DMS53 (cell line): ENCODE results near the gene CHRNG.
A peak's percentile ranks its signal among the peaks of the same experiment; 100 is the strongest.

Experiments
- DNase-seq: peaks from one replicate; lab custom pipeline; 2025; lab: John Stamatoyannopoulos, UW

Gene CHRNG

GRCh38 chr2:232506709-232507108 lies 32.8 kb upstream of the CHRNG start:
- DNase-seq = no peak

- DNase-seq = no peak
Measured at GRCh38 chr2:232508251-232508650, 31.2 kb upstream of the CHRNG start.

GRCh38 chr2:232511336-232511890 lies 28.1 kb upstream of the CHRNG start:
- DNase-seq = no peak

GRCh38 chr2:232512602-232513001 lies 26.9 kb upstream of the CHRNG start:
- DNase-seq = no peak

- DNase-seq = no peak
Measured at GRCh38 chr2:232513353-232513752, 26.1 kb upstream of the CHRNG start.

- DNase-seq = no peak
Measured at GRCh38 chr2:232515639-232516038, 23.9 kb upstream of the CHRNG start.

- DNase-seq = no peak
Measured at GRCh38 chr2:232516551-232516950, 22.9 kb upstream of the CHRNG start.

GRCh38 chr2:232518844-232519243 lies 20.6 kb upstream of the CHRNG start:
- DNase-seq = no peak

GRCh38 chr2:232519581-232520438 lies 19.7 kb upstream of the CHRNG start, which contains the start of gene PRSS56:
Gene PRSS56, plus strand, starts transcription at chr2:232520388. Its CDS starts 211 bp downstream, at chr2:232520599.
- DNase-seq = no peak

GRCh38 chr2:232520489-232520888 lies 19.0 kb upstream of the CHRNG start:
- no peak for DNase-seq

GRCh38 chr2:232521098-232521497 lies 18.4 kb upstream of the CHRNG start:
- no peak for DNase-seq

- DNase-seq = peak; percentile 48
Measured at GRCh38 chr2:232521959-232522622, 17.4 kb upstream of the CHRNG start.

GRCh38 chr2:232522623-232523401 lies 16.7 kb upstream of the CHRNG start:
- peak; percentile 22 for DNase-seq

- peak; percentile 27 for DNase-seq
Measured at GRCh38 chr2:232523402-232523681, 16.1 kb upstream of the CHRNG start.

- DNase-seq = peak; percentile 48
Measured at GRCh38 chr2:232523682-232524597, 15.6 kb upstream of the CHRNG start.

- no peak for DNase-seq
Measured at GRCh38 chr2:232524771-232525170, 14.7 kb upstream of the CHRNG start.

- DNase-seq = no peak
Measured at GRCh38 chr2:232525199-232525598, 14.3 kb upstream of the CHRNG start.

GRCh38 chr2:232525791-232526371 lies 13.6 kb upstream of the CHRNG start, which contains the start of gene CHRND:
Gene CHRND, plus strand, starts transcription at chr2:232526160. Its CDS starts 56 bp downstream, at chr2:232526216.
- peak; percentile 50 for DNase-seq

GRCh38 chr2:232526372-232526941 lies 13.0 kb upstream of the CHRNG start:
- no peak for DNase-seq

GRCh38 chr2:232527905-232528470 lies 11.5 kb upstream of the CHRNG start:
- DNase-seq = no peak
